ENCODE results near the gene CYP4B1. TPM values are rescaled to one million over a fixed set of nuclear protein-coding genes. Genes with fewer than 3 reads are reported as not detected.
"Not testable (repeated sequence)": the region's sequence is repeated elsewhere in the genome, so short reads cannot be mapped to it uniquely, and the experiment has no call there.

The CYP4B1 gene
- 10 to 100 TPM in 3 of 4 donors, 1 to 10 TPM in 1; 7.4 to 48.0 (median 42.4) TPM for total RNA-seq

DNA sequence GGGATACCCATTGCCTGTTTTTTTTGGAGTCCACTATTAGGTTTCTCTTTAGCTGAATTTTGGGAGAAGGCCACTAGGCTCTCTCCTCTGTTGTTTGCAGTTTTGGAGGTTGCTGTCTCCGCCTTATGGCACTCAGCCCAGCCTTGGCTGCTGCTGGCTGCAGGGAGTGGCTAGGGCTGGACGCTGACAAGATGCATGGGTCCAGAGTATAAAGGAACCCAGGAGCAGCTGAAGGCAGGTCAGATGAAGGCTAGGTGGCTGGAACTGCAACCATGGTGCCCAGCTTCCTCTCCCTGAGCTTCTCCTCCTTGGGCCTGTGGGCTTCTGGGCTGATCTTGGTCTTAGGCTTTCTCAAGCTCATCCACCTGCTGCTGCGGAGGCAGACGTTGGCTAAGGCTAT, at the start of gene CYP4B1:
Gene CYP4B1, plus strand, starts transcription at position 237 of the 400 bp plus-strand sequence. Its CDS starts 36 bp downstream, at position 273.
- Histone ChIP-seq H3K36me3 (no peaks in the 10 kb centered on the region), H3K4me3 (peak within 1 kb of the TSS in 1 of 4 donors; percentile 5), H3K27me3 (no peaks in the 10 kb centered on the region), H3K27ac (no peak within 1 kb of the TSS), H3K9me3 (no peaks in the 10 kb centered on the region), H3K4me1 (no peaks in the 10 kb centered on the region)
- TF ChIP-seq, protein P1, sequence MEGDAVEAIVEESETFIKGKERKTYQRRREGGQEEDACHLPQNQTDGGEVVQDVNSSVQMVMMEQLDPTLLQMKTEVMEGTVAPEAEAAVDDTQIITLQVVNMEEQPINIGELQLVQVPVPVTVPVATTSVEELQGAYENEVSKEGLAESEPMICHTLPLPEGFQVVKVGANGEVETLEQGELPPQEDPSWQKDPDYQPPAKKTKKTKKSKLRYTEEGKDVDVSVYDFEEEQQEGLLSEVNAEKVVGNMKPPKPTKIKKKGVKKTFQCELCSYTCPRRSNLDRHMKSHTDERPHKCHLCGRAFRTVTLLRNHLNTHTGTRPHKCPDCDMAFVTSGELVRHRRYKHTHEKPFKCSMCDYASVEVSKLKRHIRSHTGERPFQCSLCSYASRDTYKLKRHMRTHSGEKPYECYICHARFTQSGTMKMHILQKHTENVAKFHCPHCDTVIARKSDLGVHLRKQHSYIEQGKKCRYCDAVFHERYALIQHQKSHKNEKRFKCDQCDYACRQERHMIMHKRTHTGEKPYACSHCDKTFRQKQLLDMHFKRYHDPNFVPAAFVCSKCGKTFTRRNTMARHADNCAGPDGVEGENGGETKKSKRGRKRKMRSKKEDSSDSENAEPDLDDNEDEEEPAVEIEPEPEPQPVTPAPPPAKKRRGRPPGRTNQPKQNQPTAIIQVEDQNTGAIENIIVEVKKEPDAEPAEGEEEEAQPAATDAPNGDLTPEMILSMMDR (IDR thresholded peaks at IDR 0.05), result no peak
- peak in 1 of 2 donors; percentile 10 for TF ChIP-seq POLR2A (IDR thresholded peaks at IDR 0.05)
- peak in 1 of 3 donors; percentile 62 for DNase-seq

DNA sequence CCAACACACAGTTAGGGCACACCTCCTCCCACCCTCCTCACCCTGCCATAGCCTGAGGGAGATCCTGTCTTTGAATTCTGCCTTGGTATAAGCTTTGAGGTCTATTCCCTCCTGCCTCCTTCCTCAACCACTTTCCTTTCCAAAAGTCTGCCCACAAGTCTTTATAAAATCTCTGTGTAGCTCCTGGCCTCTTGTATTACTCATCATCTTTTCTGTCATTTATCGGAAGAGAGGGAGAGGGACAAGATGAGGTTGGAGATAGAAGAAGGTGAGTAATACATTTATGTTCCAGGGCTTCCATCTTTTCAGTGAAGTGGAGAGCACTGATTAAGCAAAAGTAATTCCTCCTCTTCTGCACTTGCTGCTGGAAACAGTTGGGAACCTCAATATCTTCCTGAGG, 49.4 kb upstream of the CYP4B1 start:
- H3K27me3 ChIP-seq, result no peaks in the 10 kb centered on the region
- H3K9me3 ChIP-seq, result no peaks in the 10 kb centered on the region
- H3K27ac ChIP-seq, result peak overlapping the region in 1 of 4 donors; percentile 30
- TF ChIP-seq, protein P1 (IDR thresholded peaks at IDR 0.05), result no peak
- TF ChIP-seq POLR2A (IDR thresholded peaks at IDR 0.05), result no peak
- H3K36me3 ChIP-seq, result no peaks in the 10 kb centered on the region
- DNase-seq, result no peak
- H3K4me1 ChIP-seq, result no peaks in the 10 kb centered on the region
- H3K4me3 ChIP-seq, result no peak overlapping the region

DNA sequence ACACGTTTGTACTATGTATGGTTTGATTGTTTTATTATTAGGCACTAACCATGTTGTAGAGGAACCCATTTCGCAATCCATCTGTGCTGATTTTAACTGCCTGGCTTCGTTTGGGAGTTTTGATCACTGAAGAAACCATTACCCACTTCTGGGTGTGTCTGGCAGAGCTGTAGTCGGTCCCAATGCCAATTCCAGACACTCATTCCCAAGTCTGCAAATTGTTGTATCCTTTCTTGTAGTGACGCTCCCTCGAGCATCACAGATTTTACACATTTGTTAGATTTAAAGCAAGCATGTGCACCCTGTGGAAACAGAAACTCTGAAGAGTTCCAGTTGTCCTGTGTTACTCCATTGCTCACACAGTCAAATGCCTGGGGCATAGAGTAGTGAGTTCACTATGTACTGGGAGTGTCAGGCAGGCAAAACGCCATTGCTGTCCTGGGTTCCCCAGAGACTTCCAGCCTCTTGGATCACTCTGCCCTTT, 48.9 kb upstream of the CYP4B1 start:
- Histone ChIP-seq H3K27me3 (no peaks in the 10 kb centered on the region), H3K9me3 (no peaks in the 10 kb centered on the region), H3K27ac (peak overlapping the region in 1 of 4 donors; percentile 30), H3K4me1 (no peaks in the 10 kb centered on the region), H3K36me3 (no peaks in the 10 kb centered on the region), H3K4me3 (no peak overlapping the region)
- no peak for TF ChIP-seq POLR2A (IDR thresholded peaks at IDR 0.05)
- TF ChIP-seq, protein P1 (IDR thresholded peaks at IDR 0.05), result no peak
- DNase-seq, result peak in 1 of 3 donors; percentile 54

DNA sequence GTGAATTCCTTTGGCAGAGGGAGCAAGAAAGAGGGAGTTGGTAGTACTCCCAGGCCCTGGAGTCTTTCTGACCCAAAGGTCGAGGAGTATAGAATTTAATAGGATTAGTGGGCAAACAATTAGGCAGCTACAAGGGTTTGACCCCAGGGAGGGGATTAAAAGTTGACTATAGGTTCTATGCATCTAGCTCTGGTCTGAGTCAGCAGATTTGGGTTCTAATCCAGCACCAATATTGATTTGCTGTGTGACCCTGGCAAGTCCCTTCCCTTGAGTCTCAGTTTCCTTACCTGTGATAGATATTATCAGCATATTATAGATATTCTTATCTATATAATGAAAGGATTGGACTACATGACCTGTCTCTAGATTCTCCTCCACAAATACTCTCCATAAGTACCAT, 44.9 kb upstream of the CYP4B1 start:
- no peak for DNase-seq
- H3K4me1 ChIP-seq, result no peaks in the 10 kb centered on the region
- no peaks in the 10 kb centered on the region for H3K9me3 ChIP-seq
- no peak overlapping the region for H3K27ac ChIP-seq
- TF ChIP-seq POLR2A (IDR thresholded peaks at IDR 0.05), result no peak
- TF ChIP-seq, protein P1 (IDR thresholded peaks at IDR 0.05), result no peak
- H3K36me3 ChIP-seq, result no peaks in the 10 kb centered on the region
- no peaks in the 10 kb centered on the region for H3K27me3 ChIP-seq
- H3K4me3 ChIP-seq, result no peak overlapping the region

DNA sequence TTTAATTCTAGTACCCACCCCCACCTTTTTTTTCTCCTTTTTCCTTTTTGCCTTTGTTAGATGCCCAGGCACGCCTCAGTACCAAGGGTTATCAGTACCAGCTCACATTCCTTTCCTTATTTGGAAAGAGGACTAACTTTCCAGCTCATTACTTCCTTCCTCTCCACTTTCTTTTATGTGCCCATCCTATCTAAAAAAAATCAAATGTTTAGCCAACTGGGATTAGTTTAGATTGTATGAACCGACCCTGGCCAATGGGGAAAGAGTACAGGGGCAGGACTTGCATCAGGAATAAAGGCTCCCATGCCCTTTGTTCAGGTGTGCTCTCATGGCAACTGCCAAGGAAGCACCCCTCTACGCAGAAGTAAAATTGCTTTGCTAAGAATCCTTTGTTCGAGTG, 44.1 kb upstream of the CYP4B1 start:
- not testable (repeated sequence) for H3K27me3 ChIP-seq, H3K4me1 ChIP-seq, DNase-seq, H3K4me3 ChIP-seq, H3K9me3 ChIP-seq, H3K36me3 ChIP-seq
- peak overlapping the region in 1 of 4 donors; percentile 15 for H3K27ac ChIP-seq

DNA sequence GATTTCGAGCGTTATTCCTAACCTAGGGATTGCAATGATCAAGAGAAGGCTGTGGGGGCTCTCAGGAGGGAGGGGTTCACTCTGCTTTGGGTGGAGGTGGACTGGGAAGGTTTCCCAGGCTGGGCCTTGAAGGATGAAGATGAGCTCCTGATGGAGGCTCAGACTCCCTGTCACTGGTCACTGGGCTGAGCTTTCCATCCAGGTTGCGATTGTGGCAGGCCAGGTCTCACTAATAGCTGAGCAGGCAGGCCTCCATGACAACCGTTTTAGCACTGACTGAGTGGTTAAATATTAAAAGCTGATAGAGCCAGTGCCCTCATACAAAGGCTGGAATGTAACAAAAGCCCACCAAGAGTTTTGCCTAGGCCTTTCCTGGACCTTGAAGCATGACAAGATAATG, 43.7 kb upstream of the CYP4B1 start:
- H3K4me3 ChIP-seq, result no peak overlapping the region
- no peaks in the 10 kb centered on the region for H3K9me3 ChIP-seq
- peak overlapping the region in 1 of 4 donors; percentile 15 for H3K27ac ChIP-seq
- H3K36me3 ChIP-seq, result no peaks in the 10 kb centered on the region
- no peaks in the 10 kb centered on the region for H3K4me1 ChIP-seq
- DNase-seq, result no peak
- H3K27me3 ChIP-seq, result no peaks in the 10 kb centered on the region
- TF ChIP-seq POLR2A (IDR thresholded peaks at IDR 0.05), result no peak
- TF ChIP-seq, protein P1 (IDR thresholded peaks at IDR 0.05), result no peak

Data from Peyer's patch (tissue), 4 donors.